Lower lobe of right lung (tissue), 2 donors: ENCODE measurements around the gene DMD. TPM values are rescaled to one million over a fixed set of nuclear protein-coding genes. Genes with fewer than 3 reads are reported as not detected.

Experiments
- ATAC-seq, 2 donors: fragments of 200-7000 bp; cut with Tn5 transposase; one replicate each; pipeline ENCODE4 v1.9.1; 2020 to 2022; ENCODE audit warnings: mild to moderate bottlenecking in 2 of 2, moderate library complexity in 2 of 2
- DNase-seq: peaks from one replicate; pipeline ENCODE4 v3.0.0-alpha.2; 2020
- H3K27ac ChIP-seq: fragments of 200-600 bp; one replicate; pipeline ENCODE4 v1.8.0; 2022
- H3K27me3 ChIP-seq: fragments of 200-600 bp; one replicate; pipeline ENCODE4 v1.8.0; 2022; ENCODE audit warnings: low read depth
- H3K36me3 ChIP-seq: fragments of 200-600 bp; one replicate; pipeline ENCODE4 v1.8.0; 2022; ENCODE audit warnings: mild to moderate bottlenecking
- H3K4me1 ChIP-seq: fragments of 200-600 bp; one replicate; pipeline ENCODE4 v1.8.0; 2022
- H3K4me3 ChIP-seq: fragments of 200-600 bp; one replicate; pipeline ENCODE4 v1.8.0; 2022; ENCODE audit warnings: mild to moderate bottlenecking
- H3K9me3 ChIP-seq: fragments of 200-600 bp; one replicate; pipeline ENCODE4 v1.8.0; 2022
- CTCF ChIP-seq: fragments of 200-600 bp; IDR thresholded peaks from one replicate; pipeline ENCODE4 v1.8.0; 2022; ENCODE audit warnings: antibody characterized with exemption, mild to moderate bottlenecking
- intact Hi-C: fragments of 100-400 bp; cut with DNase I; formaldehyde crosslinking; loops from one replicate; pipeline ENCODE4 v1.11.0; 2022
- total RNA-seq: library from RNA; stranded (reverse); fragmentation: NEBNext Ultra II Directional; extraction: Animal tissue kit (Norgen Biotek cat#: 25700); gene quantifications from one replicate; pipeline ENCODE4 v1.2.1, GENCODE V29; 2021
- donor health status: DM: no; HTN: yes; CAD: no; lungs with severe emphysema.

DMD gene
- total RNA-seq, 1 donor from 2014 or later: 29.4 TPM

- intact Hi-C loops: no loop called here
- DNase-seq (no peak), ATAC-seq (no peak)
- H3K4me1 ChIP-seq: no peaks in the 10 kb centered on the region
- no peaks in the 10 kb centered on the region for H3K27me3 ChIP-seq
- no peak overlapping the region for H3K27ac ChIP-seq
- H3K9me3 ChIP-seq: no peaks in the 10 kb centered on the region
- no peaks in the 10 kb centered on the region for H3K36me3 ChIP-seq
- no peak for TF ChIP-seq CTCF
- H3K4me3 ChIP-seq: no peak overlapping the region
These were observed 1994.3 kb downstream of the DMD start for GRCh38 chrX:31217084-31217483.

- intact Hi-C loops: no loop called here
- Histone ChIP-seq H3K9me3 (no peaks in the 10 kb centered on the region), H3K4me1 (no peaks in the 10 kb centered on the region), H3K4me3 (no peak overlapping the region), H3K36me3 (no peaks in the 10 kb centered on the region), H3K27ac (no peak overlapping the region), H3K27me3 (no peaks in the 10 kb centered on the region)
- no peak for ATAC-seq
- no peak for DNase-seq
- TF ChIP-seq CTCF: no peak
These were observed 1996.0 kb downstream of the DMD start for GRCh38 chrX:31215277-31215815.

- Histone ChIP-seq H3K4me3 (no peak overlapping the region), H3K36me3 (no peaks in the 10 kb centered on the region), H3K27ac (no peak overlapping the region), H3K4me1 (no peaks in the 10 kb centered on the region), H3K27me3 (no peaks in the 10 kb centered on the region), H3K9me3 (no peaks in the 10 kb centered on the region)
- DNase-seq (no peak), ATAC-seq (peak in 1 of 2 donors; percentile 60)
- TF ChIP-seq CTCF: peak; percentile 47
- intact Hi-C loops: no loop called here
These were observed 1997.4 kb downstream of the DMD start for GRCh38 chrX:31213941-31214340.

- ATAC-seq (no peak), DNase-seq (no peak)
- Histone ChIP-seq H3K36me3 (no peaks in the 10 kb centered on the region), H3K27ac (no peak overlapping the region), H3K27me3 (no peaks in the 10 kb centered on the region), H3K9me3 (no peaks in the 10 kb centered on the region), H3K4me3 (no peak overlapping the region), H3K4me1 (no peaks in the 10 kb centered on the region)
- no peak for TF ChIP-seq CTCF
- intact Hi-C loops: no loop called here
These were observed 1998.2 kb downstream of the DMD start for GRCh38 chrX:31212856-31213748.

GRCh38 chrX:31209005-31209628 lies 2002.2 kb downstream of the DMD start:
- Histone ChIP-seq H3K4me3 (no peak overlapping the region), H3K36me3 (no peaks in the 10 kb centered on the region), H3K27me3 (no peaks in the 10 kb centered on the region), H3K4me1 (no peaks in the 10 kb centered on the region), H3K9me3 (no peaks in the 10 kb centered on the region), H3K27ac (no peak overlapping the region)
- TF ChIP-seq CTCF: no peak
- no peak for ATAC-seq
- no peak for DNase-seq
- intact Hi-C loops: no loop called here
